Endothelial cell of umbilical vein (primary cell): ENCODE results near the gene MCM6. TPM values are rescaled to one million over a fixed set of nuclear protein-coding genes. Genes with fewer than 3 reads are reported as not detected.

Source experiments
- BruUV-seq: library from RNA; stranded (reverse); fragments of 400-500 nt; replicated peaks from 2 replicates; lab custom pipeline; 2021; lab: Mats Ljungman, UMichigan
- CTCF ChIA-PET: fragments of 300-600, 350-600 bp; sonication (Branson Sonifier 250); formaldehyde crosslinking; loops from one replicate; lab custom pipeline; 2021; ENCODE audit warnings: antibody characterized with exemption, inconsistent platforms; lab: Charles Lee
- POLR2A ChIA-PET: fragments of 300-600, 350-600 bp; sonication (Branson Sonifier 250); formaldehyde crosslinking; loops from one replicate; lab custom pipeline; 2021; ENCODE audit warnings: antibody characterized with exemption, inconsistent platforms; lab: Charles Lee
- DNase-seq: peaks from one replicate; pipeline ENCODE4 v3.0.0-alpha.2; 2011; ENCODE audit warnings: low read depth, low spot score
- FAIRE-seq: peaks from 2 replicates; lab custom pipeline; 2011; peaks lifted over from hg19 to GRCh38; lab: Jason Lieb, UNC
- H2AFZ ChIP-seq: 2 replicates; pipeline ENCODE4 v1.6.0; 2012; ENCODE audit warnings: low read depth, low read length, control low read depth, inconsistent platforms
- H3K27ac ChIP-seq: 2 replicates; pipeline ENCODE4 v1.5.1; 2011; ENCODE audit warnings: low read depth, mild to moderate bottlenecking, control low read depth, low read length, moderate library complexity; ENCODE audit not compliant: insufficient read depth
- H3K27me3 ChIP-seq, 2 experiments: 2 replicates each; pipeline versions ENCODE4 v1.6.0 to v1.6.1; 2011; ENCODE audit warnings: low read length in 2 of 2, mixed read lengths in 1 of 2; ENCODE audit not compliant: control insufficient read depth in 2 of 2, insufficient read depth in 2 of 2
- H3K36me3 ChIP-seq, 2 experiments: 2 replicates in 1 of 2; 3 replicates in 1 of 2; pipeline ENCODE4 v1.5.1; 2011; ENCODE audit warnings: low read length in 2 of 2, mild to moderate bottlenecking in 1 of 2, moderate library complexity in 1 of 2; ENCODE audit not compliant: control insufficient read depth in 2 of 2, insufficient read depth in 2 of 2; ENCODE audit errors: extremely low read depth in 1 of 2
- H3K4me1 ChIP-seq: 3 replicates; pipeline ENCODE4 v1.5.1; 2011; ENCODE audit warnings: mild to moderate bottlenecking, low read length; ENCODE audit not compliant: control insufficient read depth, insufficient read depth; ENCODE audit errors: extremely low read depth
- H3K4me2 ChIP-seq: 2 replicates; pipeline ENCODE4 v1.6.1; 2011; ENCODE audit warnings: low read length, control low read depth, mixed read lengths; ENCODE audit not compliant: insufficient read depth
- H3K4me3 ChIP-seq, 3 experiments: fragments of 200-600 bp in 1 of 3; sonication (generic), shearing (Covaris generic) in 1 of 3; replicated peaks in 1 of 3; 2 replicates each; pipeline ENCODE4 v1.5.1; 2011 to 2016; ENCODE audit warnings: control low read depth in 3 of 3, low read length in 3 of 3, mild to moderate bottlenecking in 2 of 3, inconsistent platforms in 1 of 3, low read depth in 1 of 3, moderate library complexity in 1 of 3; ENCODE audit not compliant: insufficient read depth in 1 of 3
- H3K79me2 ChIP-seq: 2 replicates; pipeline ENCODE4 v1.6.0; 2012; ENCODE audit warnings: low read length, inconsistent platforms; ENCODE audit not compliant: control insufficient read depth, insufficient read depth
- H3K9ac ChIP-seq: replicated peaks from 2 replicates; pipeline ENCODE3; 2011; ENCODE audit warnings: low read length, control low read depth; ENCODE audit not compliant: insufficient read depth; ENCODE audit errors: extremely low read depth
- H3K9me1 ChIP-seq: replicated peaks from 3 replicates; pipeline ENCODE4 v1.6.0; 2011; ENCODE audit warnings: mild to moderate bottlenecking, low read length; ENCODE audit not compliant: control insufficient read depth, insufficient read depth; ENCODE audit errors: extremely low read depth
- H3K9me3 ChIP-seq: replicated peaks from 2 replicates; pipeline ENCODE4 v1.5.1; 2012; ENCODE audit warnings: low read length, inconsistent platforms; ENCODE audit not compliant: control insufficient read depth, insufficient read depth
- H4K20me1 ChIP-seq: replicated peaks from 2 replicates; pipeline ENCODE3; 2011; ENCODE audit warnings: mild to moderate bottlenecking, low read length; ENCODE audit not compliant: control insufficient read depth, insufficient read depth; ENCODE audit errors: extremely low read depth
- EZH2 ChIP-seq: IDR thresholded peaks from 2 replicates; pipeline ENCODE4 v1.6.1; 2012; ENCODE audit warnings: borderline replicate concordance, low read depth, mild to moderate bottlenecking, moderate library complexity, low read length, inconsistent platforms; ENCODE audit not compliant: severe bottlenecking
- FOS ChIP-seq: IDR thresholded peaks from 2 replicates; pipeline ENCODE4 v1.6.1; 2011; ENCODE audit warnings: mild to moderate bottlenecking, low read length, moderate library complexity, borderline replicate concordance; ENCODE audit not compliant: insufficient read depth
- GATA2 ChIP-seq: IDR thresholded peaks from 2 replicates; pipeline ENCODE4 v1.7.0; 2011; ENCODE audit warnings: low read depth, mild to moderate bottlenecking, moderate library complexity, mixed read lengths, low read length; ENCODE audit not compliant: insufficient read length, insufficient read depth
- JUN ChIP-seq: IDR thresholded peaks from 2 replicates; pipeline ENCODE4 v1.6.1; 2011; ENCODE audit warnings: borderline replicate concordance, low read depth; ENCODE audit not compliant: insufficient read length, insufficient read depth
- MAX ChIP-seq: IDR thresholded peaks from 2 replicates; pipeline ENCODE4 v1.6.1; 2011; ENCODE audit not compliant: insufficient read depth, insufficient read length
- MYC ChIP-seq: IDR thresholded peaks from one replicate; pipeline ENCODE4 v1.6.1; 2011; ENCODE audit warnings: mild to moderate bottlenecking, low read depth, low read length
- POLR2A ChIP-seq: IDR thresholded peaks from 2 replicates; pipeline ENCODE4 v1.6.1; 2012; ENCODE audit warnings: low read depth, mild to moderate bottlenecking, control low read depth, low read length
- POLR2AphosphoS5 ChIP-seq: IDR thresholded peaks from 2 replicates; pipeline ENCODE4 v1.6.1; 2012; ENCODE audit warnings: low read depth, mild to moderate bottlenecking, control low read depth, low read length, moderate library complexity; ENCODE audit not compliant: insufficient read depth
- dilution Hi-C: fragments of 300-500 bp; cut with MboI; formaldehyde crosslinking; loops from one replicate; pipeline ENCODE4 v1.15.0; 2019; ENCODE audit warnings: low sequenced_read_pairs; ENCODE audit not compliant: extremely low pct_ligation_motif_present
- intact Hi-C: fragments of 100-400 bp; cut with micrococcal nuclease; formaldehyde crosslinking; loops from one replicate; pipeline ENCODE4 v1.10.0; 2022
- polyA plus RNA-seq, 4 experiments: library from polyadenylated mRNA; depleted of rRNA in 3 of 4; stranded (reverse) in 3 of 4; unstranded in 1 of 4; fragments of >200 nt; gene quantifications; 2 replicates each; pipeline versions ENCODE4 v1.2.1 to v1.2.3, GENCODE V29; 2011 to 2012; ENCODE audit warnings: missing spikeins in 1 of 4
- total RNA-seq: library from RNA; stranded (reverse); gene quantifications from 2 replicates; pipeline ENCODE4 v1.2.3, GENCODE V29; 2021
- TF ChIP-seq, protein P1 (sequence below), 2 donors: IDR thresholded peaks; 1 replicate in 1 of 2; 2 replicates in 1 of 2; pipeline ENCODE4 v1.5.1; 2011; ENCODE audit warnings: low read length in 2 of 2, mild to moderate bottlenecking in 2 of 2, moderate library complexity in 2 of 2, control low read depth in 1 of 2, inconsistent platforms in 1 of 2, low read depth in 1 of 2; ENCODE audit not compliant: insufficient read depth in 1 of 2; ENCODE audit errors: extremely low read depth in 1 of 2

The MCM6 gene
- total and polyA plus RNA-seq, 2 donors (not counting 3 experiments of a cell fraction or from before 2014, with no cell fraction given): 20.6 to 52.6 TPM

DNA sequence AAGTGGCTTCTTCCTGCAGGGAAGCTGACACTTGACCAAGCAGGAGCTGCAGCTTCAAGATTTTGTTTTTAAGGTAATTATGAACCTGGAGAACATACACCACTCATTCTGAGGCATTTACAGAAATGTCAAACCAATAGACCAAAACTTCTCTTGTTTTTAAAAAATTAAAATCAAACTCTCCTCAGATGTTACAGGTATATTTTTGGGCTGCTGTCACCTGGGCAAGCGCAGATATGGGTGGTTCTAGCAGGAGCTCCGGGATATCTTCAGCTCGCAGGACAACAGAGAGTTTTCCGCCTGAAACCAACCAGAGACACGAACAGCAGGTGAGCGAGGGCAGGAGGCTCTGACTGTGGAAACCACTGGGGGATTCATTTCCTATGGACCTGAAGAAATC, 43.4 kb downstream of the MCM6 start:
- Histone ChIP-seq H2AFZ (no peak overlapping the region), H3K9ac (no peak overlapping the region), H3K27ac (no peak overlapping the region), H4K20me1 (no peaks in the 10 kb centered on the region), H3K79me2 (no peaks in the 10 kb centered on the region), H3K9me1 (no peaks in the 10 kb centered on the region), H3K4me3 (no peak overlapping the region), H3K4me2 (no peak overlapping the region), H3K36me3 (no peaks in the 10 kb centered on the region), H3K9me3 (no peaks in the 10 kb centered on the region), H3K4me1 (no peaks in the 10 kb centered on the region), H3K27me3 (peaks cover 0 to 1% of the 10 kb centered on the region in 2 experiments)
- DNase-seq (no peak), FAIRE-seq (no peak)
- intact Hi-C loops (no loop called here), dilution Hi-C loops (no loop called here)
- TF ChIP-seq EZH2 (no peak), GATA2 (no peak), POLR2A (no peak), JUN (no peak), POLR2AphosphoS5 (no peak), FOS (no peak), MYC (no peak), MAX (no peak)
- TF ChIP-seq, protein P1, sequence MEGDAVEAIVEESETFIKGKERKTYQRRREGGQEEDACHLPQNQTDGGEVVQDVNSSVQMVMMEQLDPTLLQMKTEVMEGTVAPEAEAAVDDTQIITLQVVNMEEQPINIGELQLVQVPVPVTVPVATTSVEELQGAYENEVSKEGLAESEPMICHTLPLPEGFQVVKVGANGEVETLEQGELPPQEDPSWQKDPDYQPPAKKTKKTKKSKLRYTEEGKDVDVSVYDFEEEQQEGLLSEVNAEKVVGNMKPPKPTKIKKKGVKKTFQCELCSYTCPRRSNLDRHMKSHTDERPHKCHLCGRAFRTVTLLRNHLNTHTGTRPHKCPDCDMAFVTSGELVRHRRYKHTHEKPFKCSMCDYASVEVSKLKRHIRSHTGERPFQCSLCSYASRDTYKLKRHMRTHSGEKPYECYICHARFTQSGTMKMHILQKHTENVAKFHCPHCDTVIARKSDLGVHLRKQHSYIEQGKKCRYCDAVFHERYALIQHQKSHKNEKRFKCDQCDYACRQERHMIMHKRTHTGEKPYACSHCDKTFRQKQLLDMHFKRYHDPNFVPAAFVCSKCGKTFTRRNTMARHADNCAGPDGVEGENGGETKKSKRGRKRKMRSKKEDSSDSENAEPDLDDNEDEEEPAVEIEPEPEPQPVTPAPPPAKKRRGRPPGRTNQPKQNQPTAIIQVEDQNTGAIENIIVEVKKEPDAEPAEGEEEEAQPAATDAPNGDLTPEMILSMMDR (IDR thresholded peaks at IDR 0.05; ENCODE audit: extremely low read depth in 1 of 2, insufficient read depth in 1 of 2, low read depth in 1 of 2, low read length in 2 of 2): no peak
- ChIA-PET CTCF (interaction anchor here (1.1 kb wide), 1 partner anchor 35 kb away, joined by 3 read pairs; no protein-coding TSS in a partner anchor), POLR2A (no interaction called here)
- no TSS peak for BruUV-seq
